Liver (tissue), 3 donors: ENCODE results near the gene ENOX2.

Experiments
- CTCF ChIP-seq: fragments of 150-350 bp; IDR thresholded peaks from 2 replicates; pipeline ENCODE4 v1.5.1; 2017; ENCODE audit warnings: improper control_type of control experiment, low read depth, low read length; ENCODE audit not compliant: missing input control
- GABPA ChIP-seq, 2 donors: IDR thresholded peaks in 1 of 2; conservative IDR thresholded peaks in 1 of 2; 2 replicates each; pipeline ENCODE4 v1.6.1; 2016; ENCODE audit warnings: antibody characterized with exemption in 2 of 2, mild to moderate bottlenecking in 1 of 2, moderate library complexity in 1 of 2
- HNF4G ChIP-seq: IDR thresholded peaks from 2 replicates; pipeline ENCODE4 v1.6.1; 2016; ENCODE audit warnings: antibody characterized with exemption
- MAX ChIP-seq: IDR thresholded peaks from 2 replicates; pipeline ENCODE4 v1.6.1; 2016; ENCODE audit warnings: antibody characterized with exemption
- RAD21 ChIP-seq, 2 donors: IDR thresholded peaks; 2 replicates each; pipeline ENCODE4 v1.6.1; 2016; ENCODE audit warnings: antibody characterized with exemption in 2 of 2, mild to moderate bottlenecking in 2 of 2
- TAF1 ChIP-seq: conservative IDR thresholded peaks from 2 replicates; pipeline ENCODE4 v1.6.1; 2016; ENCODE audit warnings: antibody characterized with exemption, mild to moderate bottlenecking
- YY1 ChIP-seq: IDR thresholded peaks from 2 replicates; pipeline ENCODE4 v1.6.1; 2016; ENCODE audit warnings: antibody characterized with exemption, mild to moderate bottlenecking
- ZBTB33 ChIP-seq: IDR thresholded peaks from 2 replicates; pipeline ENCODE4 v1.6.1; 2016; ENCODE audit warnings: antibody characterized with exemption
- donor health status: healthy.
- donor health status: healthy.

DNA sequence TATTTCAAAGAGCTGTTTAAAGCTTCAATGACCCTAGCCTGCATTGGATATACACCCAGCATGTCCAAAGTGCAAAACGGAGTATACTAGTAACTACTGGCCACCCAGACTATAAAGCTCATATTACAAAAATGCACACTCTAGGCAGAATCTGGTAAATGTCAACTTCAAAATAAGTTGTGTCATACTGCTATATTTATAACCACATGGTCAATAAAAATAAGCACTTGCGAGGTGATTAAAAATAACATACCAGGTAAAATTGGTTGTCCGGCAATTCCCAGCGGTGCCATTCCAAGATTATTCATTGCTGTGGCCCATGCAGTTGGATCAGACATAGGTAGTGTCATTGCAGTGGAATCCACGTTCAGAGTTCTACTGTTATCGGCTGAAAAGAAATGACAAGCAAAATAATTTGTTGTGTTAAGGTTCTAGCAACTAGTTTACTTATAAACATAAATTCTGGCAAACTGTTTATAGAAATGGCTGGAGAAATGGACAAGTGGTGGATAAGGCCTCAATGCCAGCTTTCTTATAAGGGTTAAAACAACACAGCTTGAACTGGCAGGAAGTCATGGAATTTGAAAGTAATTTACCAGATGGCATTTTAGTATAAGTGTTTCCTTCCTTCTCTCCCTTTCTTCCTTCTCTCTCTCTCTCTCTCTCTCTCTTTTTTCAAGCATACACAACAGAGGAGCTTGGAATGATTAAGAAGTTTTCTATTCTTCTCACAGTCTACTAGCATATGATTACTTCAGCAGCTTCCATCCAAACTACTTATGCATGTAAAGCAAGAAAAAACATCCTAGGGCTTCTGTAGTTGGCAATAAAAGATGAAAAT is 199.9 kb downstream of the ENOX2 start:
- TF ChIP-seq CTCF, result no peak
- TF ChIP-seq YY1, result no peak
- no peak for TF ChIP-seq HNF4G
- no peak for TF ChIP-seq TAF1
- TF ChIP-seq GABPA (IDR thresholded peaks at IDR 0.05 in 1 of 2, conservative IDR thresholded peaks at IDR 0.05 in 1 of 2), result no peak
- no peak for TF ChIP-seq ZBTB33
- no peak for TF ChIP-seq RAD21 (IDR thresholded peaks at IDR 0.05)
- no peak for TF ChIP-seq MAX
